B cell (primary cell): Measurements from ENCODE around the gene GYS2. TPM values are rescaled to one million over a fixed set of nuclear protein-coding genes. Genes with fewer than 3 reads are reported as not detected.
A peak's percentile ranks its signal among the peaks of the same experiment; 100 is the strongest.

Experiments used
- ATAC-seq: fragments of 200-7000 bp; cut with Tn5 transposase; one replicate; pipeline ENCODE4 v1.10.0; 2021; ENCODE audit warnings: low read depth, mild to moderate bottlenecking, moderate number of reproducible peaks, moderate library complexity
- CTCF ChIA-PET: fragments of 350-600 bp; sonication (Branson Sonifier 250); formaldehyde crosslinking; loops from one replicate; lab custom pipeline; 2021; ENCODE audit warnings: antibody characterized with exemption, inconsistent platforms; lab: Charles Lee
- POLR2A ChIA-PET: fragments of 350-600 bp; sonication (Branson Sonifier 250); formaldehyde crosslinking; loops from one replicate; lab custom pipeline; 2021; ENCODE audit warnings: antibody characterized with exemption; lab: Charles Lee
- DNase-seq: peaks from one replicate; pipeline ENCODE4 v3.0.0; 2013
- H2AFZ ChIP-seq: 2 replicates; pipeline ENCODE4 v1.6.1; 2012; ENCODE audit warnings: mild to moderate bottlenecking, low read depth, low read length; ENCODE audit not compliant: insufficient read depth, poor library complexity, severe bottlenecking
- H3K27ac ChIP-seq, 2 donors: 1 replicate in 1 of 2; 2 replicates in 1 of 2; pipeline ENCODE4 v1.5.1; 2012 to 2013; ENCODE audit warnings: low read length in 2 of 2, mild to moderate bottlenecking in 2 of 2, moderate library complexity in 1 of 2
- H3K27me3 ChIP-seq, 4 experiments: fragments of 200-600 bp in 1 of 4; sonication (generic) in 1 of 4; replicated peaks in 1 of 4; 1 replicate in 2 of 4; 2 replicates in 2 of 4; pipeline versions ENCODE4 v1.6.1 to v1.7.0; 2013 to 2016; ENCODE audit warnings: low read length in 3 of 4, mild to moderate bottlenecking in 2 of 4, mixed read lengths in 1 of 4, moderate library complexity in 1 of 4; ENCODE audit not compliant: insufficient read depth in 4 of 4, control insufficient read depth in 3 of 4; ENCODE audit errors: control extremely low read depth in 1 of 4
- H3K36me3 ChIP-seq, 2 experiments: replicated peaks in 1 of 2; 1 replicate in 1 of 2; 2 replicates in 1 of 2; pipeline versions ENCODE4 v1.6.1 to v1.7.1; 2013; ENCODE audit warnings: low read length in 1 of 2; ENCODE audit not compliant: insufficient read depth in 2 of 2, control insufficient read depth in 1 of 2; ENCODE audit errors: control extremely low read depth in 1 of 2, extremely low read depth in 1 of 2
- H3K4me1 ChIP-seq, 2 donors: fragments of 200-600 bp in 1 of 2; sonication (generic) in 1 of 2; 1 replicate in 1 of 2; 2 replicates in 1 of 2; pipeline versions ENCODE4 v1.5.1 to v1.6.1; 2013 to 2017; ENCODE audit warnings: low read length in 2 of 2; ENCODE audit not compliant: control insufficient read depth in 2 of 2, insufficient read depth in 2 of 2
- H3K4me2 ChIP-seq: replicated peaks from 2 replicates; pipeline ENCODE3; 2012; ENCODE audit warnings: mild to moderate bottlenecking, low read depth, low read length; ENCODE audit not compliant: poor library complexity, severe bottlenecking
- H3K4me3 ChIP-seq, 5 experiments: fragments of 200-600 bp in 1 of 5; sonication (generic) in 1 of 5; 1 replicate in 3 of 5; 2 replicates in 2 of 5; pipeline versions ENCODE4 v1.5.1 to v1.7.0; 2011 to 2016; ENCODE audit warnings: low read length in 4 of 5, mild to moderate bottlenecking in 4 of 5, low read depth in 2 of 5, control low read depth in 1 of 5, moderate library complexity in 1 of 5; ENCODE audit not compliant: insufficient read depth in 1 of 5; ENCODE audit errors: control extremely low read depth in 1 of 5, extremely low read depth in 1 of 5
- H3K79me2 ChIP-seq: fragments of 200-600 bp; sonication (generic); one replicate; pipeline ENCODE4 v1.6.0; 2016; ENCODE audit warnings: low read length; ENCODE audit not compliant: control insufficient read depth, insufficient read depth
- H3K9ac ChIP-seq: fragments of 200-600 bp; sonication (generic); 2 replicates; pipeline ENCODE4 v1.6.1; 2017; ENCODE audit warnings: mild to moderate bottlenecking, low read length, moderate library complexity
- H3K9me3 ChIP-seq, 3 donors: one replicate each; pipeline versions ENCODE4 v1.6.1 to v1.7.1; 2013; ENCODE audit warnings: low read length in 2 of 3; ENCODE audit not compliant: control insufficient read depth in 2 of 3, insufficient read depth in 1 of 3; ENCODE audit errors: control extremely low read depth in 1 of 3
- H4K20me1 ChIP-seq: 2 replicates; pipeline ENCODE4 v1.6.0; 2012; ENCODE audit warnings: mild to moderate bottlenecking, low read length; ENCODE audit not compliant: insufficient read depth, control insufficient read depth, poor library complexity, severe bottlenecking
- H3K27ac Mint-ChIP-seq: one replicate; pipeline ENCODE4 v1.8.0; 2021; ENCODE audit warnings: mixed read lengths
- H3K27me3 Mint-ChIP-seq: one replicate; pipeline ENCODE4 v1.8.0; 2021; ENCODE audit warnings: mixed read lengths
- H3K4me1 Mint-ChIP-seq: one replicate; pipeline ENCODE4 v1.8.0; 2021; ENCODE audit warnings: mixed read lengths
- H3K4me3 Mint-ChIP-seq: one replicate; pipeline ENCODE4 v1.8.0; 2021; ENCODE audit warnings: mixed read lengths
- H3K9me3 Mint-ChIP-seq: one replicate; pipeline ENCODE4 v1.8.0; 2022; ENCODE audit warnings: mixed read lengths; ENCODE audit not compliant: insufficient read depth
- CTCF ChIP-seq: fragments of 200-600 bp; IDR thresholded peaks from one replicate; pipeline ENCODE4 v1.8.0; 2022; ENCODE audit warnings: antibody characterized with exemption, mild to moderate bottlenecking
- EZH2 ChIP-seq: IDR thresholded peaks from 2 replicates; pipeline ENCODE4 v1.6.1; 2012; ENCODE audit warnings: borderline replicate concordance, low read depth, mild to moderate bottlenecking, moderate library complexity, low read length; ENCODE audit not compliant: insufficient read depth, poor library complexity, severe bottlenecking
- WGBS: methylation state at CpG from one replicate; pipeline ENCODE4 v1.1.5; 2013; ENCODE audit warnings: missing lambda C conversion rate; ENCODE audit not compliant: insufficient coverage; 5-methylcytosine and 5-hydroxymethylcytosine counted together
- intact Hi-C: fragments of 100-400 bp; cut with micrococcal nuclease; formaldehyde crosslinking; loops from one replicate; pipeline ENCODE4 v1.10.0; 2022
- polyA plus RNA-seq: library from polyadenylated mRNA; depleted of rRNA; stranded (reverse); fragments of >200 nt; gene quantifications from 2 replicates; pipeline ENCODE4 v1.2.3, GENCODE V29; 2012
- total RNA-seq, 2 donors: library from RNA; stranded (reverse); fragments of 120-200 nt in 1 of 2; gene quantifications; 1 replicate in 1 of 2; 2 replicates in 1 of 2; pipeline versions ENCODE4 v1.2.3 to v1.2.4, GENCODE V29; 2013 to 2022

The GYS2 gene
- total and polyA plus RNA-seq, 2 donors (not counting 1 experiment from before 2014, with no cell fraction given) = not detected

- ATAC-seq = no peak
- Mint-ChIP-seq H3K27ac (peak overlapping the region; percentile 2), H3K4me1 (peaks cover 12% of the 10 kb centered on the region), H3K27me3 (peaks cover 21% of the 10 kb centered on the region), H3K9me3 (peaks cover 9% of the 10 kb centered on the region), H3K4me3 (peak overlapping the region; percentile 71)
- Histone ChIP-seq H3K27ac (no peak overlapping the region), H2AFZ (peak overlapping the region; percentile 95), H3K4me2 (peak overlapping the region; percentile 88), H3K79me2 (no peaks in the 10 kb centered on the region), H3K27me3 (peaks cover 0 to 14% (median 8%) of the 10 kb centered on the region in 4 experiments), H3K4me3 (peak overlapping the region in 4 of 5 experiments; percentile 38 to 70 (median 62)), H3K9me3 (peaks cover 0 to 2% (median 0%) of the 10 kb centered on the region in 3 donors), H3K4me1 (peaks cover 6 to 9% of the 10 kb centered on the region in 2 donors), H3K9ac (peak overlapping the region; percentile 70), H4K20me1 (no peaks in the 10 kb centered on the region), H3K36me3 (no peaks in the 10 kb centered on the region)
- TF ChIP-seq EZH2 (no peak), CTCF (no peak)
- 63% methylated on average over 3 of the region's 12 CpGs for WGBS
- POLR2A ChIA-PET = no interaction called here
- intact Hi-C loops = loop anchor here (2.0 to 5.0 kb wide), 2 partner anchors 26 to 130 kb away; partner anchors contain the start of genes GOLT1B, LDHB and RECQL
- CTCF ChIA-PET = interaction anchor here (1.5 kb wide), 1 partner anchor 10 kb away, joined by 5 read pairs; no protein-coding TSS in a partner anchor
- DNase-seq = peak; percentile 9
Observed at GRCh38 chr12:21526721-21527345, 77.8 kb downstream of the GYS2 start.

GRCh38 chr12:21526053-21526452, 78.6 kb downstream of the GYS2 start, which contains the start of gene SPX:
Gene SPX (plus strand): TSS chr12:21526296. CDS start chr12:21526473, 177 bp downstream.
- intact Hi-C loops = loop anchor here (2.0 to 5.0 kb wide), 2 partner anchors 25 to 131 kb away; partner anchors contain the start of genes GOLT1B, LDHB and RECQL
- peak within 1 kb of the TSS; percentile 70 for H3K9ac ChIP-seq
- Mint-ChIP-seq H3K27me3 (peaks cover 15% of the 10 kb centered on the region), H3K27ac (peak within 1 kb of the TSS; percentile 2), H3K9me3 (peaks cover 9% of the 10 kb centered on the region), H3K4me1 (peaks cover 12% of the 10 kb centered on the region), H3K4me3 (peak within 1 kb of the TSS; percentile 71)
- H3K27ac ChIP-seq = no peak within 1 kb of the TSS
- H3K9me3 ChIP-seq = peaks cover 0 to 2% (median 0%) of the 10 kb centered on the region in 3 donors
- peak within 1 kb of the TSS; percentile 95 for H2AFZ ChIP-seq
- H3K27me3 ChIP-seq = peaks cover 0 to 10% (median 4%) of the 10 kb centered on the region in 4 experiments
- ATAC-seq (no peak), DNase-seq (no peak)
- TF ChIP-seq CTCF = no peak
- TF ChIP-seq EZH2 = no peak
- H3K4me2 ChIP-seq = peak within 1 kb of the TSS; percentile 88
- H3K79me2 ChIP-seq = no peaks in the 10 kb centered on the region
- CTCF ChIA-PET = no interaction called here
- no peaks in the 10 kb centered on the region for H4K20me1 ChIP-seq
- peaks cover 6 to 9% of the 10 kb centered on the region in 2 donors for H3K4me1 ChIP-seq
- no CpG with 5 or more reads among the region's 1 CpG for WGBS
- H3K4me3 ChIP-seq = peak within 1 kb of the TSS in 3 of 5 experiments; percentile 38 to 70 (median 62)
- POLR2A ChIA-PET = no interaction called here
- no peaks in the 10 kb centered on the region for H3K36me3 ChIP-seq
